ENCODE measurements around the gene COL5A2. TPM values are rescaled to one million over a fixed set of nuclear protein-coding genes. Genes with fewer than 3 reads are reported as not detected.

Gene COL5A2
- total and polyA plus RNA-seq, 9 of the 15 experiments (the other 6 are each of a cell fraction or from before 2014, with no cell fraction given) = 0.01 to 0.54 (median 0.19) TPM

GRCh38 chr2:189095101-189095500 is 84.5 kb downstream of the COL5A2 start:
- CTCF ChIA-PET (ENCODE audit: low intra/inter-chr PET ratio) = interaction anchor here (0.7 to 1.4 kb wide), 2 partner anchors 193 to 316 kb away, joined by 3 to 7 read pairs; no protein-coding TSS in a partner anchor
- FAIRE-seq (no peak), DNase-seq (ENCODE audit: extremely low read depth in 1 of 4, low spot score in 3 of 4) (no peak), ATAC-seq (no peak)
- H3K79me2 ChIP-seq (ENCODE audit: control insufficient read depth, insufficient read depth, low read length) = no peaks in the 10 kb centered on the region
- no peaks in the 10 kb centered on the region for H3K9me1 ChIP-seq (ENCODE audit: control insufficient read depth, insufficient read depth, low read length)
- no peak overlapping the region for H3K27ac ChIP-seq (ENCODE audit: extremely low read depth, low read depth, low read length)
- no peaks in the 10 kb centered on the region for H3K36me3 ChIP-seq (ENCODE audit: control insufficient read depth, insufficient read depth, low read length)
- TF ChIP-seq, protein P1, sequence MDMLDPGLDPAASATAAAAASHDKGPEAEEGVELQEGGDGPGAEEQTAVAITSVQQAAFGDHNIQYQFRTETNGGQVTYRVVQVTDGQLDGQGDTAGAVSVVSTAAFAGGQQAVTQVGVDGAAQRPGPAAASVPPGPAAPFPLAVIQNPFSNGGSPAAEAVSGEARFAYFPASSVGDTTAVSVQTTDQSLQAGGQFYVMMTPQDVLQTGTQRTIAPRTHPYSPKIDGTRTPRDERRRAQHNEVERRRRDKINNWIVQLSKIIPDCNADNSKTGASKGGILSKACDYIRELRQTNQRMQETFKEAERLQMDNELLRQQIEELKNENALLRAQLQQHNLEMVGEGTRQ (CRISPR knock-in tag; IDR thresholded peaks at IDR 0.05) = no peak
- TF ChIP-seq RBM22 (IDR thresholded peaks at IDR 0.05; ENCODE audit: low read depth, low read length, poor library complexity, severe bottlenecking) (no peak), NFATC3 (IDR thresholded peaks at IDR 0.05) (no peak), GATAD2A (IDR thresholded peaks at IDR 0.05) (no peak), ZNF589 (CRISPR knock-in tag; IDR thresholded peaks at IDR 0.05; ENCODE audit: low read depth) (no peak), CSDE1 (IDR thresholded peaks at IDR 0.05) (no peak), POLR2G (IDR thresholded peaks at IDR 0.05; ENCODE audit: low read depth, low read length) (no peak), DMBX1 (CRISPR knock-in tag; IDR thresholded peaks at IDR 0.05; ENCODE audit: borderline replicate concordance) (no peak), ZMIZ1 (IDR thresholded peaks at IDR 0.05; ENCODE audit: low read depth in 2 of 2, low read length in 2 of 2) (no peak), ZFP30 (CRISPR knock-in tag; IDR thresholded peaks at IDR 0.05; ENCODE audit: borderline replicate concordance) (no peak)
- H3K4me1 ChIP-seq (replicated peaks in 1 of 2; ENCODE audit: control insufficient read depth in 2 of 2, insufficient read depth in 2 of 2, low read length in 2 of 2) = no peaks in the 10 kb centered on the region
- H4K20me1 ChIP-seq (replicated peaks; ENCODE audit: control insufficient read depth, insufficient read depth, low read length) = no peaks in the 10 kb centered on the region
- no peak overlapping the region for H2AFZ ChIP-seq (ENCODE audit: low read depth, low read length)
- no peaks in the 10 kb centered on the region for H3K27me3 ChIP-seq (ENCODE audit: control insufficient read depth in 2 of 2, insufficient read depth in 2 of 2, low read length in 2 of 2)
- intact Hi-C loops (cut with micrococcal nuclease) (loop anchor here (2.0 kb wide), 1 partner anchor 318 kb away; no protein-coding TSS in a partner anchor), in situ Hi-C loops (cut with MboI) (no loop called here)
- WGBS (ENCODE audit: insufficient coverage, low coverage, missing lambda C conversion rate) = 43% methylated on average over 1 of the region's 3 CpGs
- H3K4me2 ChIP-seq (ENCODE audit: insufficient read depth, low read length) = no peak overlapping the region
- H3K4me3 ChIP-seq = no peak overlapping the region
- POLR2A ChIA-PET = no interaction called here
- H3K9me3 ChIP-seq (replicated peaks; ENCODE audit: control insufficient read depth, insufficient read depth, low read depth, low read length) = no peaks in the 10 kb centered on the region
- H3K9ac ChIP-seq (ENCODE audit: insufficient read depth in 1 of 2, low read depth in 2 of 2, low read length in 2 of 2) = no peak overlapping the region
- BruUV-seq (replicated peaks) = no TSS peak
